GM18502 (cell line): Measurements from ENCODE around the gene FABP1.

ENCODE experiments used
- ATAC-seq: cut with Tn5 transposase; IDR thresholded peaks from one replicate; pipeline ENCODE4 v1.9.1; 2021; ENCODE audit warnings: mild to moderate bottlenecking; ENCODE audit not compliant: unreplicated experiment, poor library complexity

Gene FABP1

DNA sequence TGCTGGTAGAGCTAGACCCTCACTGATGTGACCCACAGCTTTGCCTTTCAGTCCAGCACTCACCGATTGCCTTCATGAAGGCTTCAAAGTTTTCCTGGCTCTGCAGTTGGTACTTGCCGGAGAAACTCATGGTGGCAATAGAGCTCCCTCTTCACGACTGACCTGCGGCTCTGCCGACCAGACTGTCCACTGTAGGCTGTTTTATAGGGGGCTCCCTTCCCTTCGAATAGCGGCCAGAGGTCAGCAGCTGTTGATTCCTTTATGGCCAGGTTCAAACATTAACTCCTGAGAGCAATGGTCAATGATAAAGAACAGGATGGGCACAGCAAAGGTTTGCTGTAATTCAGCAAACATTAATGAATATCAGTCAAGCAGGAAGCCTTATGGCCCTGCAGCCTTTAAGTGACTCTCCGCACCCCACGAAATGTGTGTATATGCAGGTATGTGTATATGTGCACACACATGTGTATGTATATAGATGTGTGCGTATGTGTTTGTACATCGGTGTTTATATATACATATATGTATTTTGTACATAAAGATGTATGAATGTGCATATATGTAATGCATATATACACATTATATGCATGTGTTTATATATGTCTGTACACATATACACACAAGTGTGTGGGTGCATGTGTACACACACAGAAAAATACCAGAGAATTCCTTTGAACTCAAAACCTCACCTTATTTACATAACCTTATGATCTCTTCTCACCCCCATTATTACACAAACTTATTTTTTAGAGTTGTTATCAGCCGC lies at the start of gene FABP1:
Gene FABP1 (minus strand): TSS at position 175 of the 766 bp plus-strand sequence. CDS start 45 bp downstream, at position 130.
- no peak for ATAC-seq

DNA sequence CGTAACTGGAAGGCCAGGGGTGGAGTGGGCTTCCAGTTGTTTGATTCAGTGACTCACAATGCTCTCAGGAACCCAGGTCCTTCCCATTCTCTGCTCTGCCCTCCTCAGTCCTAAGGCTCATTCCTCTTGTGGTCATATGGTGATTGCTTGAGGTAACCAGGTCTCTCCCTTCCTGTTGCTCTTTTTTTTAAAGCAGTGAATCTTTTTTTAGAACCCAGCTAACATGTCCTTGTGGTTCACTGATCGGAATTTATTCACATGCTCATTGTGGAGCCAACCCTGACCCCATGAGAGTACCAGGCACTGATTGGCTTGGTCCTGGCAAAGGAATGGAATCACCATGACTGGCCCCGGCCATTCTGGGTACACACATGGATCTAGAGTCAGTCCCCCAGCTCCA lies 49.7 kb upstream of the FABP1 start:
- ATAC-seq, result no peak

DNA sequence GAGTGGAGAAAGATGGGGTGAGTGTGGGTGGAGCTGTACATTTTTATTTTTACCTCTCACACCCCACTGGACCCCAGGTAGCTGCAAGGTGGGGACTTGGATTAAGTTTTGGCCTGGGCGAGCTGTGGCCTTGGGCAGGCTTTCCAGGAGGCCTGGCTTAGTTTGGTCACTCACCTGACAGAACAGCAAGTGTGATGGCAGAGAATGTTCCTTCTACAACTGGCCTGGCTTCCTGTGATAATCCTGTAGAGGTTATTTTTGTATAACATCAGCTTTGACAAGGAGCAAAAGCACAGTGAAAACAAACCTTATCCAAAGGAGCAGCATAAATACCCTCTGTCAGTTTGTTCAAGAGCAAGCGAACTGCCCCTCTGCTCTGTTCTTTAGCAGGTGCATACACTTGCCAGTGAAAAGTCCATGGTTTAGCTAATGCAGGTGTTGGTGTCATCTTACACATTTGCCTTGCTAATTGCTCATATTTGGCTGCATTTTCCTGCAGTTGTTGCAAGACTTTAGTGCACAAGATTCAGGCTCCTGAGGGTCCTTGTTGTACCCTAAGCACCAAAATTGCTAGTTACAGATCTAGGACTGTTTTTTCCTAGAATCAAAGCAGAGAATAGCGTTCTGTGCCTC lies 48.6 kb upstream of the FABP1 start:
- ATAC-seq, result no peak

DNA sequence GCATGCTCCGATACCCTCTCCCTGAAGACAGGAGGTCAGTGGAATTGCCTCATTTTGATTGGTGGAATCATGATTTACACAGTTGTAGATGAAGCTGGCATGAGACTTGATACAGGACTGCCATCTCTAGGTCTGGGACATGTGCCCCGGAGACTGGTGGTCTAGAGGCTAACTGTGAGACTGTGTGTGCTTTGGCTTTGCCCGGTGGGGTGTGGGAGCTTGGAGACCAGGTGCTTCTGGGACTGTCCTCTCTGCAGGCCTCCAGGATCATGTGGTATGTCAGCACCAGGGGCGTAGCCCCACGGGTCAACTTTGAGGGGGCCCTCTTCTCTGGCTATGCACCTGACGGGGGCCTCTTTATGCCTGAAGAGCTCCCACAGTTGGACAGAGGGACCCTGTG lies 45.0 kb upstream of the FABP1 start:
- no peak for ATAC-seq

DNA sequence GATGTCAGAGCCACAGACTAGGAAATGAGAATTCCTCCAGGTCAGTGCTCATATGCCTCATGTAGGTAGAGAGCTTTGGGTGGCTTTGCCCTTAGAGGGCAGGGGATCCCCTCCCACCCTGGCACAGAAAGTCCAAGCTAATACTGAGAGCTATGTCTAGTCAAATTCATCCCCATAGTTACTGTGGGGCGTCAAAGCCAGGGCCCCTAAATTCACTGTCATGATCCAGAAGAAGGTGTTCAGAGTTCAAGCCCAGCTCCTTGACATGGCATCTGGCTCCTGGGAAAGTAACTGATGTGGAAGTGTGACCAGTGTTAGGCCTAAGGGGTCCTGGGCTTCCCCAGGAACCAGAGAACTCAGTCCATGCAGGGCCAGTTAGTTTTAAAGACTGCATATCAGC lies 44.1 kb upstream of the FABP1 start:
- ATAC-seq, result no peak

DNA sequence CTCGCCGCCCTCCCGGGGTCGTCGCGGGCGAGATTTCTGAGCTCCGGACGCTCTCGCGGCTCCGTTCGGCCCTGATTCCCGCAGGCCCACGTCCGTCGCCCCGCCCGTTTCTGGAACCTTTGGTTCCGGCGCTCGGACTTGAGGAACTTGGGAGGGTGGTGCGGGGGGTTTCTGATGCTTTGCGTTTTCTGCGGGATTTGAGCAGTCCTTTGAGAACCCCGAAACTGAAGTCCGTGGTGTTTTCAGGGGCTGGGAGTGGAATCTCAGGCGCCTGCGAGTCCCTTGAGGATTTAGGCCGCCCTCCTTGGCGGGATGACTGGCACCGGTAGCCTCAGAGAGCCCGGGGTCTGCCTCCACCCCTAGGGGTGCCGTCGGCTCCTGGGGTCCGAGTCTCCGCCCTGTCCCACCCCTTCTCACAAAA lies 42.6 kb upstream of the FABP1 start:
- ATAC-seq, result no peak

DNA sequence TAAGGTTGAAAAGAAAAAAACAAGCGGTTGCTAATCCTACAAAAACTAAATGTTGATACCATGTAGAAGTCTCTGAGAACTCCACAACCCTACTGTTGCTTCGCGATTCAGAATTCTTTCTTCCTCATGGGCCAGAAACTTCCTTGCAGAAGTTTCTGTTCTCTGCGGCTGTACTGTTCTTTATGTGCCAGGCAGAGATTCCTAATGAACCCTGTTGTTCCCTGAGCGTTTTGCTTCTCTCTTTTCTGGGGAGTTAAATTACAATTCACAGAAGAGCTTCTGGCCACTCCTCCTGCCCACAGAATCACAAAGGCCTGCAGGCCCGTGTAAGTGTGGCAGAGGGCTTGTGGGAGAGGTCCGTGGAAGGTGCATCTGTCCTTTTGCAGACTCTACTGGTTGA lies 40.5 kb upstream of the FABP1 start:
- no peak for ATAC-seq

DNA sequence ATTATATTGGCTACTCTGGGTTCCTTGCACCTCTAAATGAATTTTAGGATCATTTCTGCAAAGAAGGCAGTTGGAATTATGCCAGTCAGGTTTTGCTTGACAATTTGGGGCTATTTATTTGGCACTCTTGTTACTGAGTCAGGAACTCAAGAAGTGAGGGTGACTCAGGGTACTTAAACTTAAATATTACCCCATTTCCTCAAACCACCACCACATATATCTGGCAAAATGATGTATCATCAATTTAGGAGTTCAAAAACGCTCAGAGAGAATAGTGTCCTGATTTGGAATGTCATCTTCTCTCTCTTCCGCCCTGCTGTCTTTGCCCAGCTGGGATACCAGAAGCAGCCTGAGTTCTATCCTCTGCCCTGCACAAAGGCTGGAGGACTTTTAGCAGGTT lies 39.9 kb upstream of the FABP1 start:
- no peak for ATAC-seq

DNA sequence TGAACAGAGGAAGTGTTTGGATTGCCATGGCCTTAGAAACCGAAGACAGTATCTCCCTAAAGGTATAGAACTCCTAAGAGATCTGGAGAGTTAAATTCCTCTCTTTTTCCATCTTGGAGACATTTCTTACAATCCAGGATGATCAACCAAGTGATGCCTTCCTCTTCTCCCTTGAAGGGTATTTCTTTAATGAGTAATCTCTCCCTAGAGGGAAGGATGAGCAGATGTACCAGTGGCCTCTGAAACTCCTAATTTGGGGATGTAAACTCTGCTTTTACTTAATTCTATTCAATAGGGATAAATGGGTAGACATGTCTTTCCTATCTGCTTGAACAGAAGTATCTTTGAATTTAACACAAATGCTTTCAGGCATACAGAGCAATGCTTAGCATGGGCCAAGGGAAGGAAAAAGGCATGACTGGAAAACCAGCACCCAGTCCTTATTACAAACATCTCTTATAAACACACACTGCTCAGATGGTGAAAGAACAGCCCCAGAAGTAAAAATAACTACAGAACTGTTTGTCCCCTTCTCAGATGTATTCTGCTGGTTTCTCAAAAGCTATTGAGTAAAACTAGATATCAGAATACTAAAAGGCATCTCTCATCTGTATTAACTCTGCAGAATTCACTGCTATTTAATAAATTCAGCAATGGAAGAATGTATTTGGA lies 37.6 kb upstream of the FABP1 start:
- ATAC-seq, result no peak

DNA sequence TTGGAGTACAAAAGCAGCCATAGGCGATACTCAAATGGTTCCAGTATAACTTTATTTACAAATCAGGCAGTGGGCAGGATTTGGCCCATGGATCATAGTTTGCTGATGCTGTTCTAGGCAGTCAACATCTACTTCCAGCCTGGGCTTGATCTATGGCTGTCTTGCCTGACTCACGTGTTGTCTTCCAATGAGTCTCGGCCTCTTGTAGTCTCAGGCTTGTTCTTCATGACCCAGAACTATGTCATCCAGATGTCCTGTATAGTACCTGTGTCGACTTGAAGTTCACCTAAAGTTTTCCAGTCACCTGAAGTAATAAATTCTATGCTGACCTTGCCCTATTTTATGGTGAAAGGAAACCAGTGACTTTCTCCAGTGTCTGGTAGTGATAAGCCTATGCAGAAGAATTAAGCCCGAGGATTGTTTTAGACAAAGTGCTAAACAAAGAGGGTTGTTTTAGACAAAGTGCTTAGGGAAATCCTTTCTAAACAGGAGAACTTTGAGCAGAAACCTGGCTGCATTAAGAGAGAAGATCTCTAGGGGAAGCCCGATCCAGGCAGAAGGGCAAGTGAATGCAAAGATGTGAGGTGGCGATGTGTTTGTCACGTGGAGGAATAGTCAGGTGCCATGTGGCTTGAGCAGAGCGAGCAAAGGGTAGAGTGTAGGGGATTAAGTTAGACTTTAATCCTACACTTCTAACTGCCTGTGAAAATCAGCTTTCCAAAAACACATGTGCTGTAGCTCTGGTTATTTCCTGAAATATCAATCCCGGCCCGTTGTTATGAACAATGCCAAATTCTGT lies 33.8 kb upstream of the FABP1 start:
- no peak for ATAC-seq

DNA sequence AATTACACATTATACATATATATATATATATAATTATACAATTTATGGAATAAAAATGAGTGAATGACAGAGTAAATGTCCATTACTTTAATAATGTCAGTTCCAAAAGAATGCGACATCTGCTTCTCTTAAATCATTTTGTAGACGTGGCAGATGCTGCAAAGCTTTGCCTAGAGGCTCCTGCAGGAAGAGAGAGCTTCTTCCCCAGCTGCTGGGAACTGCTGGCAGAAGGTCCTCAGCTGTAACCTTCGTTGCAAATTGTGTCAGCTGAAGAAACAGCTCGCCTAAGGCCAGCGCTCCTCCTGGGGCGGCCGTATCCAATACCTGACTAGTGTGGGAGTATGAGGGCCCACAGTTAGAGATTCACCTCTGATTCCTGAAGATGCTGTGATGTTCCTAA lies 32.7 kb upstream of the FABP1 start:
- no peak for ATAC-seq

DNA sequence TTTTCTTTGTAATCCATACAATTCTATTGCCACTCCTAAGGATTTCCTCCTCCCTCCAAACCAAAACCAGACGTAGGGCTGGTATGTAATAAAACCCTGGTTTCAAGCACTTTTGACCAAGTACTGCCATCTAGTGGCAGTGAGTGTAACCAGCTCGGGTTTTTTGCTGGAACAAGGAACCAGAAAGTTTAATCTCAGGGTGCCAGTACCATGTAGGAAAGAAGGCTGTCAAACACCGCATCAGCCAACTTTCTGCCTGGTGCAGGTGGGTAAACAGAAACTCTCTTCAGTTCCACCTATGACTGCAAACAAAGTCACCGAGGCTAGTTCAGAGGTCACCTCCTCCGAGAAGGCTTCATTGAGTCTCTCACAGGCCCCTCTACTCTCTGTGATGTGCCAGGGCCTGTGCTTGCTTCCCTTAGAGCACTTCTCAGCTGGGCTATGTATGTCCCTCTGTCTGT lies 32.1 kb upstream of the FABP1 start:
- peak; percentile 74 for ATAC-seq

DNA sequence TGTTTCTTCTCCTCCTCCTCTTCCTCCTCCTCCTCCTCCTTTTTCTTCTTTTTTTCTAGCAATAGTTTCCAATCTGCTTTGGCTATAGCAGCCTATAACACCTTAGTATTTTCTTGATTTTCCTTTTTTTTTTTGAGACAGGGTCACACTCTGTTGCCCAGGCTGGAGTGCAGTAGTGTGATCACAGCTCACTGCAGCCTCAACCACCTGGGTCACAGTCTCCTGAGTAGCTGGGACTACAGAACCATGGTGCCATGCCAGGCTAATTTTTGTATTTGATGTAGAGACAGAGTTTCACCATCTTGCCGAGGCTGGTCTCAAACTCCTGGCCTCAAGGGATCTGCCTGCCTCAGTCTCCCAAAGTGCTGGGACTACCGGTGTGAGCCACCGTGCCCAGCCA lies 31.6 kb upstream of the FABP1 start:
- ATAC-seq, result no peak

DNA sequence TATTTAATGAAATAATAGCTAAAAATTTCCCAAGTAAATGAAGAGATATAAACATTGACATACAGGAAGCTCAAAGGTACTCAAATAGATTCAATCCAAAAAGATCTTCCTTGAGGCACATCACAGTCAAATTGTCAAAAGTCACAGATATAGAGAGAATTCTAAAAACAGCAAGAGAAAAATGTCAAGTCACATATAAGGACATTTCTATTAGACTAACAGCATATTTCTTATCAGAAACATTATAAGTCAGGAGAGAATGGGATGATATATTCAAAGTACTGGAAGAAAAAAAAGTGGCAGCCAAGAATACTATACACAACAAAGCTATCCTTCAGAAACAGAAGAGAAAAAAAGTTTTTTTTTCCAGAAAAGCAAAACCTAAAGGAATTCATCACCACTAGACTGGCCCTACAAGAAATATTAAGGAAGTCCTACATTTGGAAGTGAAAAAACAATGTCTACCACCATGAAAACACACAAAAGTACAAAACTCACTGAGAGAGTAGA lies 21.1 kb upstream of the FABP1 start:
- ATAC-seq, result no peak

DNA sequence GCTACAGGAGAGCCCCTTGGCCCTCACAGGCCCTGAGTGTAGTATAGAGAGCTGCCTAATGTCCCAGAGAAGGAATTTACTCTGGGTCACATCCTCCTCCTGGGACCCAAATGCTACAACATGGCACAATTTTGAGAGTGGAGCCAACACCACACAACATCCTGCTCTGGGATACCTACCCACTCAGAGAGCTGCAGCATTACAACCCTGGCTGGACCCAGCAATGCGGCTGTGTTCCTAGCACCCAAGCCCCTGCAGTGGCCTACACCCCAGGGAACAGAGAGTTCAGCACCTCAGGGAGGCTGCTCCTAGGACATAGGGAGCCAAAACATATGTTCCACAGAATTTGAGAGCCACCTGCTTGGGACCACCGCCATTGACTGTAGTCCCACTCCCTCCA lies 19.3 kb upstream of the FABP1 start:
- ATAC-seq, result no peak

DNA sequence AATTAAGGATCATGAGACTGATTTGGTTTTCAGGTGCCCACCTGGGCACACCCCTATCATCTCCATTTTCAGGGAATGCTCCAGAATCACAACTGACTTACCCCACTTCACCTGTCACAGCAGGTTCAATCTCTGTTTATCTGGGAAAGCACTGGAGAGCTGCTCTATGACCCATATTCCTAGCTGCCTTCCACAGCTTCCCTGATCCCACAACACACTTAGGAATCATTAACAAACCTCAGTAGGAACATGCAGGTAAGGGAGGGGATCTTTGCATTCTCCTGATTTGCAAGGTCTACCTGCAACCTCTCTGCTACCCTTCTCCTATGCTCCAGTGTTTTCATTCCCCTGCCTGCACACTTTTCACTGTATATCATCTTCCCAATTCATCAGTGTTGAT lies 18.7 kb upstream of the FABP1 start:
- no peak for ATAC-seq

DNA sequence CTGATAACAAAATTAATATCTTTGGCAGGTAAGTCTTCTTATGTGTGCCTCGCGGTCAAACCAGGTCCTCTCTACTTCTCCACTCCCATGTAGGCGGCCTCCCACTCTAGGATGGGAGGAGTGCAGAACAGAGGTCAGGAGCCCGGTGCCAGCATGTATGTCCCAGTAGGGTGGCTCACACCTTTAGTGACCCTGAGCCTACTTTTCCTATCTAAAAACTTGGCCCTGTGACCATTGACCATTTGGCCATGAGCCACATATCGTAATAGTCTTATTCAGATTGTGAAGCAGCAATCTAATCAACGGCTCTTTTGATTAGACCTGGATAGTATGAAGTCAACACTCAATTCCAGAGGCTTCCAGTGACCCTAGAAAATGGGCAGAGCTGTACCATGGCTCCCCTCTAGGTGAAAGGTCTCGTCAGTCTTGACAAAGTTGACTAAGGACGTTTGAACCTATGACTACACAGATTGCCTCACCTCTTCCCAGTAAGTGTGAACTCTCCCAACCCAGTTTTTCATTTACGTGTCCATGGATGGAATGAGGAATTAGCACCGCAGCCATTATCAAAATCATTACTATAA lies 17.1 kb upstream of the FABP1 start:
- ATAC-seq, result no peak

DNA sequence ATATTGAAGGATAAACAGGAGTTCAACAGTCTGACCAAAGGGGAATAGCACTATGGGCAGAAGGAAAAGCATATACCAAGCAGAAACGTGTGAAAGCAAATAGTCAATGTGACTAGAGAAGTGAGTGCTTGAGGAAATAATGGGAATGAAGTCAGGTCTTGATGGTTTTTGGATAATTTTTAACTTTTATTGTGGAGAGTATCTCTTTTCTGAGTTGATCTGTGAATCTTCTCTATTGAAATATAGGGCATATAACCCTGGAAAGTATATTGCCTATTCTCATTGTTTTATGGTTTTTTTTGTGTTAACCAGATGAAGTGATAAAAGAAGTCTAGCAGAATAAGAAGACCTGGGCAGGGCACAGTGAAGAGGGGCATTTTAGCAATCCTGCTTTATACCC lies 16.4 kb upstream of the FABP1 start:
- no peak for ATAC-seq

DNA sequence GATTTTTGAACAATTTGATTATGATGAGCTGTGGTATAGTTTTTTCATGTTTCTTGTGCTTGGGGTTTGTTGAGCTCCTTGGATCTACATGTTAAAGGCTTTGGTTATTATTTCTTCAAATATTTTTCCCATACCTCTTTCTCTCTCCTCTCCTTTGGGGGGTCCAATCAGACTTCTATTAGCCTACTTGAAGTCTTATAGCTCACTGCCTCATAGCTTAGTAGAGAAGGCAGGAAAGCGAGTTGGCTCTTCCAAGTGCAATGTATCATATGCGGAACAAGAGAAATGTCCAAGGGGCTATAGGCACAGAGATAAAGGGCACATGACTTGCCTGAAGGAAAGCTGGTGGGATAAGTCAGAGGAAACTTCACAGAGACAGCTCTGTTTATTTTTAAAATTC lies 14.1 kb upstream of the FABP1 start:
- no peak for ATAC-seq

DNA sequence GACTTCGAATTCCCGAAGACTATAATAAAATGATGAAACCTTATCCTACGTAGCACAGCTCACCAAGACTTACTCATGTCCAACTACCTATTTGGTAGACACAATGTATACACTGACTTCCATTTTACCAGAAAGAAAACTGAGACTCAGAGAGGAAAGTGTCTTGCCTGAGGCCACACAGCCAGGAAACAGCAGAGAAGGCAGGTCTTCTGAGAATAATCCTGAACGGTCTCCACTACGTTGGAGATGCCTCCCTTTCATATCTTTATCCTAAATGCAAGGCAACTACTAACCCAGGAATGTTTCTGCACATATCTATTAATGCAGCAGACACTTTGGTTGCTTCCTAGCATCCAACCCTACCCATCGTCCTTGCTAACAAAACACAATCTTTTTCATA lies 11.9 kb upstream of the FABP1 start:
- ATAC-seq, result no peak
